Mucosa of rectum (tissue), 2 donors: Measurements from ENCODE around the gene PAQR6.

Experiments used
- H3K27ac ChIP-seq, 2 donors: one replicate each; pipeline ENCODE4 v1.7.0; 2013; ENCODE audit warnings: inconsistent platforms in 2 of 2, low read depth in 2 of 2, low read length in 2 of 2
- H3K27me3 ChIP-seq, 2 donors: one replicate each; pipeline ENCODE4 v1.7.0; 2013; ENCODE audit warnings: low read length in 2 of 2; ENCODE audit not compliant: control insufficient read depth in 2 of 2, insufficient read depth in 2 of 2
- H3K36me3 ChIP-seq, 2 donors: one replicate each; pipeline ENCODE4 v1.7.0; 2013; ENCODE audit warnings: low read length in 2 of 2; ENCODE audit not compliant: control insufficient read depth in 2 of 2, insufficient read depth in 2 of 2
- H3K4me1 ChIP-seq, 2 donors: one replicate each; pipeline ENCODE4 v1.7.0; 2013; ENCODE audit warnings: low read length in 2 of 2, mild to moderate bottlenecking in 1 of 2; ENCODE audit not compliant: control insufficient read depth in 2 of 2, insufficient read depth in 2 of 2
- H3K4me3 ChIP-seq, 2 donors: one replicate each; pipeline ENCODE4 v1.7.0; 2013; ENCODE audit warnings: low read length in 2 of 2
- H3K9ac ChIP-seq, 2 donors: one replicate each; pipeline ENCODE4 v1.7.0; 2013; ENCODE audit warnings: low read length in 2 of 2, low read depth in 1 of 2, mild to moderate bottlenecking in 1 of 2
- H3K9me3 ChIP-seq, 2 donors: one replicate each; pipeline ENCODE4 v1.7.0; 2013; ENCODE audit warnings: low read length in 2 of 2; ENCODE audit not compliant: control insufficient read depth in 2 of 2
- donor health status: healthy.
- donor health status: Normal muscosa, but diverticular disease.

PAQR6 gene

GRCh38 chr1:156248323-156248683, 447 bp upstream of the PAQR6 start:
- H3K9ac ChIP-seq, result no peak overlapping the region
- H3K9me3 ChIP-seq, result no peaks in the 10 kb centered on the region
- peaks cover 18 to 22% of the 10 kb centered on the region in 2 donors for H3K27me3 ChIP-seq
- peaks cover 10 to 16% of the 10 kb centered on the region in 2 donors for H3K4me1 ChIP-seq
- peaks cover 34 to 38% of the 10 kb centered on the region in 2 donors for H3K36me3 ChIP-seq
- H3K27ac ChIP-seq, result no peak overlapping the region
- no peak overlapping the region for H3K4me3 ChIP-seq

GRCh38 chr1:156246781-156247459, 936 bp downstream of the PAQR6 start:
- H3K9ac ChIP-seq, result no peak overlapping the region
- no peak overlapping the region for H3K4me3 ChIP-seq
- H3K27me3 ChIP-seq, result peaks cover 18 to 22% of the 10 kb centered on the region in 2 donors
- peaks cover 20 to 25% of the 10 kb centered on the region in 2 donors for H3K36me3 ChIP-seq
- H3K27ac ChIP-seq, result no peak overlapping the region
- H3K4me1 ChIP-seq, result peaks cover 10 to 16% of the 10 kb centered on the region in 2 donors
- H3K9me3 ChIP-seq, result no peaks in the 10 kb centered on the region

- Histone ChIP-seq H3K4me1 (peaks cover 10 to 15% of the 10 kb centered on the region in 2 donors), H3K4me3 (peak overlapping the region; percentile 49 to 50)
These were observed 1.5 kb downstream of the PAQR6 start for GRCh38 chr1:156246241-156246780.

GRCh38 chr1:156245451-156246232, 2.2 kb downstream of the PAQR6 start:
- Histone ChIP-seq H3K27me3 (peaks cover 18 to 22% of the 10 kb centered on the region in 2 donors), H3K4me3 (peak overlapping the region; percentile 49 to 50), H3K36me3 (peaks cover 7 to 13% of the 10 kb centered on the region in 2 donors), H3K27ac (no peak overlapping the region), H3K4me1 (peaks cover 10 to 12% of the 10 kb centered on the region in 2 donors), H3K9ac (peak overlapping the region in 1 of 2 donors; percentile 18), H3K9me3 (no peaks in the 10 kb centered on the region)

More at GRCh38 chr1:156246241-156246780, 1.5 kb downstream of the PAQR6 start:
- H3K9ac ChIP-seq, result no peak overlapping the region
- no peaks in the 10 kb centered on the region for H3K9me3 ChIP-seq
- no peak overlapping the region for H3K27ac ChIP-seq
- H3K27me3 ChIP-seq, result peaks cover 18 to 22% of the 10 kb centered on the region in 2 donors
- H3K36me3 ChIP-seq, result peaks cover 14 to 19% of the 10 kb centered on the region in 2 donors

- Histone ChIP-seq H3K4me1 (peaks cover 10 to 12% of the 10 kb centered on the region in 2 donors), H3K9me3 (no peaks in the 10 kb centered on the region), H3K36me3 (peaks cover 1 to 8% of the 10 kb centered on the region in 2 donors), H3K27ac (no peak overlapping the region), H3K9ac (no peak overlapping the region), H3K27me3 (peaks cover 18 to 22% of the 10 kb centered on the region in 2 donors), H3K4me3 (no peak overlapping the region)
These were observed 3.1 kb downstream of the PAQR6 start for GRCh38 chr1:156244712-156245111.

GRCh38 chr1:156244126-156244525, 3.7 kb downstream of the PAQR6 start:
- H3K36me3 ChIP-seq, result peaks cover 0 to 10% of the 10 kb centered on the region in 2 donors
- no peak overlapping the region for H3K27ac ChIP-seq
- H3K9ac ChIP-seq, result no peak overlapping the region
- peaks cover 18 to 22% of the 10 kb centered on the region in 2 donors for H3K27me3 ChIP-seq
- H3K4me1 ChIP-seq, result peaks cover 10 to 12% of the 10 kb centered on the region in 2 donors
- H3K4me3 ChIP-seq, result no peak overlapping the region
- H3K9me3 ChIP-seq, result no peaks in the 10 kb centered on the region

GRCh38 chr1:156242738-156243137, 5.1 kb downstream of the PAQR6 start:
- peaks cover 18 to 22% of the 10 kb centered on the region in 2 donors for H3K27me3 ChIP-seq
- H3K36me3 ChIP-seq, result peaks cover 6 to 21% of the 10 kb centered on the region in 2 donors
- H3K4me3 ChIP-seq, result no peak overlapping the region
- peaks cover 10 to 12% of the 10 kb centered on the region in 2 donors for H3K4me1 ChIP-seq
- no peak overlapping the region for H3K9ac ChIP-seq
- H3K9me3 ChIP-seq, result no peaks in the 10 kb centered on the region
- H3K27ac ChIP-seq, result no peak overlapping the region

- Histone ChIP-seq H3K9me3 (no peaks in the 10 kb centered on the region), H3K27ac (no peak within 1 kb of the TSS), H3K36me3 (peaks cover 8 to 23% of the 10 kb centered on the region in 2 donors), H3K27me3 (peaks cover 18 to 22% of the 10 kb centered on the region in 2 donors), H3K4me3 (no peak within 1 kb of the TSS), H3K4me1 (peaks cover 10 to 12% of the 10 kb centered on the region in 2 donors), H3K9ac (no peak within 1 kb of the TSS)
These were observed 5.9 kb downstream of the PAQR6 start, which contains the start of gene BGLAP for GRCh38 chr1:156241926-156242325. Gene BGLAP, plus strand, starts transcription at chr1:156242184. Its CDS starts 48 bp downstream, at chr1:156242232.

- H3K9ac ChIP-seq, result no peak overlapping the region
- H3K27ac ChIP-seq, result no peak overlapping the region
These were observed 6.5 kb downstream of the PAQR6 start for GRCh38 chr1:156241311-156241811.

More at GRCh38 chr1:156241311-156241811, 6.5 kb downstream of the PAQR6 start:
- H3K4me1 ChIP-seq, result peaks cover 8 to 12% of the 10 kb centered on the region in 2 donors
- H3K27me3 ChIP-seq, result peaks cover 17 to 18% of the 10 kb centered on the region in 2 donors
- no peak overlapping the region for H3K4me3 ChIP-seq
- no peaks in the 10 kb centered on the region for H3K9me3 ChIP-seq
- peaks cover 13 to 27% of the 10 kb centered on the region in 2 donors for H3K36me3 ChIP-seq
